HUES48 (cell line): Measurements from ENCODE around the gene IQSEC1.
"Not testable (repeated sequence)": the region's sequence is repeated elsewhere in the genome, so short reads cannot be mapped to it uniquely, and the experiment has no call there.

Experiments
- H3K27ac ChIP-seq: one replicate; pipeline ENCODE4 v1.7.0; 2013; ENCODE audit warnings: low read depth, low read length, inconsistent platforms
- H3K27me3 ChIP-seq: 2 replicates; pipeline ENCODE4 v1.6.1; 2013; ENCODE audit warnings: mild to moderate bottlenecking, low read length; ENCODE audit not compliant: control insufficient read depth, insufficient read depth
- H3K36me3 ChIP-seq: 2 replicates; pipeline ENCODE4 v1.6.1; 2013; ENCODE audit warnings: low read length; ENCODE audit not compliant: control insufficient read depth, insufficient read depth
- H3K4me1 ChIP-seq: 2 replicates; pipeline ENCODE4 v1.6.1; 2013; ENCODE audit warnings: mild to moderate bottlenecking, low read length; ENCODE audit not compliant: control insufficient read depth, insufficient read depth
- H3K4me3 ChIP-seq: 2 replicates; pipeline ENCODE4 v1.5.1; 2013; ENCODE audit warnings: mild to moderate bottlenecking, low read depth, low read length
- H3K9ac ChIP-seq: 2 replicates; pipeline ENCODE4 v1.6.1; 2013; ENCODE audit warnings: mild to moderate bottlenecking, low read depth, low read length, moderate library complexity
- H3K9me3 ChIP-seq: 2 replicates; pipeline ENCODE4 v1.6.1; 2013; ENCODE audit warnings: low read length; ENCODE audit not compliant: control insufficient read depth, insufficient read depth

IQSEC1 gene

DNA sequence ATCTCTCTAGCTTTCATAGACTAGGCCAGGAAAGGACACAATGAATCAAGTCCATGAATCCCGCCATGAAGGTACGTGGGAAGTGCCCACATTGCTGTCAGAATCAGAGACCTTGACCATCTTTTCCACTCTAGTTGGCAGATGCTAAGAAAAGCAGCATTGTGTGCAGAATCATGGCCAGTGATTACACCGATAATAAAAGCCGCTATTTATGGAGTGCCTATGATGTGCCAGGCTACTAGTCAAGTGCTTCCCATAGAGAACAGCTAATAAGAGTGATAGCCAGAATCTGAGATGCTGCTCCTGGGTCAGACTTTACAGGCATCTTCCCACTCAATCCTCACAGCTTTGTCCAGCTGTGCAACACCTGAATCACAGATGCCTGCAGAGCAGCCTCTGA lies 218.7 kb downstream of the IQSEC1 start:
- Histone ChIP-seq H3K9ac (no peak overlapping the region), H3K27me3 (no peaks in the 10 kb centered on the region; the same call in 1 of the 2 replicates), H3K4me3 (no peak overlapping the region), H3K27ac (no peak overlapping the region), H3K36me3 (no peaks in the 10 kb centered on the region), H3K9me3 (no peaks in the 10 kb centered on the region), H3K4me1 (no peaks in the 10 kb centered on the region)

DNA sequence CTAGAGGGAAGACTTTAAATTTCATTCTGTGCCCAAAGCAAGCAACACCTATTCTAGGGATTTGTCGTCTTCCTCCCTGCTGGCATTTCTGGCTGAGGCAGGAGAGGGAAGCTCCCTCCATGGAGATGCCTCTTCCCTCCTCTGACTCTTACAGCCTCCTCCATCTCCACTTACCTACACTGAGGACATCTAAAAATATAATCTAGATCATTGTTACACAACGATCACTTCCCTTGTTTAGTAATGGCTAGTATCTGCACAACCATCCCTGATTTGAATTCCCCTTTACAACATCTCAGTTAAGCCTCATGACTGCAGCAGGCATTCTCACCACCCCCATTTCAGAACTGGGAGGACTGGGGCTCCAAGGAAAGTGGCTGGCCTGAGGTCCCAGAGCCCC lies 219.4 kb downstream of the IQSEC1 start:
- H3K27ac ChIP-seq, H3K9me3 ChIP-seq, H3K4me1 ChIP-seq, H3K9ac ChIP-seq, H3K4me3 ChIP-seq, H3K27me3 ChIP-seq, H3K36me3 ChIP-seq: not testable (repeated sequence)

DNA sequence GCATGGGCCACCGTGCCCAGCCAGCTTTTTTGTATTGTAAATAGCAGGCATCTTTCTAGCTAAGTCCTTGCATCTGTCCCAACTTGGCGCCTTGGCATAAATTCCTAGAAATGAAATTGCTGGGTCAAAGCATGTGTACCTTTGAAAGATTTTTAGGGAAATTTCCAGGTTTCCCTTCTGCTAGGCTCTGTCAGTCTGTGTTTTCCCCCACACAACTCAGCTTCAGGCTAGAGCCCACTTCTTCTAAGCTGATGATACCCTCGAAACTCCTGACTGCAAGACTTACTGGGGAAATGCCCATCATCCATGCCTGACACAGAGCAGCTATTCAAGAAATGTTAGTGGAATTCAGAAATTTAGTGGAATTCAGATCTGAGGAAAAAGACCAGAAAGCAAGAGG lies 221.0 kb downstream of the IQSEC1 start:
- H3K4me1 ChIP-seq = no peaks in the 10 kb centered on the region
- H3K4me3 ChIP-seq = no peak overlapping the region
- H3K9me3 ChIP-seq = peaks cover 6% of the 10 kb centered on the region
- H3K9ac ChIP-seq = no peak overlapping the region
- no peaks in the 10 kb centered on the region for H3K27me3 ChIP-seq
- H3K36me3 ChIP-seq = no peaks in the 10 kb centered on the region
- H3K27ac ChIP-seq = no peak overlapping the region
